Duodenal mucosa (tissue), 2 donors: ENCODE results near the gene PMS2.
A peak's percentile ranks its signal among the peaks of the same experiment; 100 is the strongest.
"Not testable (repeated sequence)": the region's sequence is repeated elsewhere in the genome, so short reads cannot be mapped to it uniquely, and the experiment has no call there.

ENCODE experiments used
- H3K27ac ChIP-seq: one replicate; pipeline ENCODE4 v1.7.0; 2013; ENCODE audit warnings: low read depth, low read length
- H3K27me3 ChIP-seq, 2 donors: one replicate each; pipeline ENCODE4 v1.7.0; 2013; ENCODE audit warnings: low read length in 2 of 2, control low read depth in 1 of 2; ENCODE audit not compliant: insufficient read depth in 2 of 2, control insufficient read depth in 1 of 2
- H3K36me3 ChIP-seq, 2 donors: one replicate each; pipeline ENCODE4 v1.7.0; 2013; ENCODE audit warnings: low read length in 2 of 2, control low read depth in 1 of 2; ENCODE audit not compliant: insufficient read depth in 2 of 2, control insufficient read depth in 1 of 2
- H3K4me1 ChIP-seq, 2 donors: one replicate each; pipeline ENCODE4 v1.7.0; 2013; ENCODE audit warnings: low read length in 2 of 2, control low read depth in 1 of 2; ENCODE audit not compliant: insufficient read depth in 2 of 2, control insufficient read depth in 1 of 2
- H3K4me3 ChIP-seq, 2 donors: one replicate each; pipeline ENCODE4 v1.7.0; 2013; ENCODE audit warnings: low read length in 2 of 2, low read depth in 1 of 2
- H3K9ac ChIP-seq, 2 donors: one replicate each; pipeline ENCODE4 v1.7.0; 2013; ENCODE audit warnings: low read length in 2 of 2, low read depth in 1 of 2
- H3K9me3 ChIP-seq, 2 donors: one replicate each; pipeline ENCODE4 v1.7.0; 2013; ENCODE audit warnings: low read length in 2 of 2, control low read depth in 1 of 2; ENCODE audit not compliant: control insufficient read depth in 1 of 2

Gene PMS2, protein sequence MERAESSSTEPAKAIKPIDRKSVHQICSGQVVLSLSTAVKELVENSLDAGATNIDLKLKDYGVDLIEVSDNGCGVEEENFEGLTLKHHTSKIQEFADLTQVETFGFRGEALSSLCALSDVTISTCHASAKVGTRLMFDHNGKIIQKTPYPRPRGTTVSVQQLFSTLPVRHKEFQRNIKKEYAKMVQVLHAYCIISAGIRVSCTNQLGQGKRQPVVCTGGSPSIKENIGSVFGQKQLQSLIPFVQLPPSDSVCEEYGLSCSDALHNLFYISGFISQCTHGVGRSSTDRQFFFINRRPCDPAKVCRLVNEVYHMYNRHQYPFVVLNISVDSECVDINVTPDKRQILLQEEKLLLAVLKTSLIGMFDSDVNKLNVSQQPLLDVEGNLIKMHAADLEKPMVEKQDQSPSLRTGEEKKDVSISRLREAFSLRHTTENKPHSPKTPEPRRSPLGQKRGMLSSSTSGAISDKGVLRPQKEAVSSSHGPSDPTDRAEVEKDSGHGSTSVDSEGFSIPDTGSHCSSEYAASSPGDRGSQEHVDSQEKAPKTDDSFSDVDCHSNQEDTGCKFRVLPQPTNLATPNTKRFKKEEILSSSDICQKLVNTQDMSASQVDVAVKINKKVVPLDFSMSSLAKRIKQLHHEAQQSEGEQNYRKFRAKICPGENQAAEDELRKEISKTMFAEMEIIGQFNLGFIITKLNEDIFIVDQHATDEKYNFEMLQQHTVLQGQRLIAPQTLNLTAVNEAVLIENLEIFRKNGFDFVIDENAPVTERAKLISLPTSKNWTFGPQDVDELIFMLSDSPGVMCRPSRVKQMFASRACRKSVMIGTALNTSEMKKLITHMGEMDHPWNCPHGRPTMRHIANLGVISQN

DNA sequence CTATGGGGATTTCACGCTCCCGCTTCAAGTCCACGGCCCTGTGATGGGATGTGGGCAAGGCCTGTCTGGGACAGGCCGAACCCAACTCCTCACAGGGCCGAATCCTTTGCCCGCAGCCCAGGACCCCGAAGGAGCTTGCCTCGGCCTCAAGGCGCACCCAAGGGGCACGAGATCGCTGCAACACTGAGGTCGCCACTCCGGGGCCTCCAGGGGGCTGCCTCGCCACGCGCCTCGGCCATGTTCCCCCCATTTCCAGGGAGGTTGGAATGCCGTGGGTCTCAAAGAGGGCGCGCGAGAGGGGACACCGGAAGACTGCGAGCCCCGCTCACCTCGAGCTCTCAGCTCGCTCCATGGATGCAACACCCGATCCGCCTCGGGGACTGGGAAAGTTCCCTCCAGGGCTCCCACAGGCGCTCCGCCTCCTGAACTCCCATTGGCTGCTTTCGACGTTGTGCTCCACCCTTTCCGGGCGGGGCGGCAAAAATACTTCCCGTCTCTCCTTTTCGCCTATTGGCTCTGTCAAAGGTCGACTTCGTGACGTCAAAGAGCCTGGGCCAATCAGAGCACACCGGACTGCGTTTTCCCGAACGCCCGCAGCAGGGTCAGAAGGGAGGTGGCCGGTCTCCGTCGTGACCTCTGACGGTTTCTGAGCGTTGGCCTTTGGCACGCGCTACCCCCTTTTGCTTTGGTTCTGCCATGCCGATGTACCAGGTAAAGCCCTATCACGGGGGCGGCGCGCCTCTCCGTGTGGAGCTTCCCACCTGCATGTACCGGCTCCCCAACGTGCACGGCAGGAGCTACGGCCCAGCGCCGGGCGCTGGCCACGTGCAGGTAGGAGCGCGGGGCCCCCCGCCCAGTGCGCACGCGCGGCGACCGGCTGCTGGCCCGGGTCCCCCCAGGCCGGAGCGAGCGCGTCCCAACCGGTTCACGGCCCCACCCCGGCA, at the start of gene PMS2, which contains the start of gene AIMP2:
PMS2 (minus strand) TSS at position 382 of the 944 bp plus-strand sequence; CDS start at position 352, 30 bp downstream.
AIMP2 (plus strand) TSS at position 605 of the 944 bp plus-strand sequence; CDS start at position 697, 92 bp downstream.
- Histone ChIP-seq H3K27ac (peak within 1 kb of the TSS; percentile 97), H3K36me3 (no peaks in the 10 kb centered on the region)

DNA sequence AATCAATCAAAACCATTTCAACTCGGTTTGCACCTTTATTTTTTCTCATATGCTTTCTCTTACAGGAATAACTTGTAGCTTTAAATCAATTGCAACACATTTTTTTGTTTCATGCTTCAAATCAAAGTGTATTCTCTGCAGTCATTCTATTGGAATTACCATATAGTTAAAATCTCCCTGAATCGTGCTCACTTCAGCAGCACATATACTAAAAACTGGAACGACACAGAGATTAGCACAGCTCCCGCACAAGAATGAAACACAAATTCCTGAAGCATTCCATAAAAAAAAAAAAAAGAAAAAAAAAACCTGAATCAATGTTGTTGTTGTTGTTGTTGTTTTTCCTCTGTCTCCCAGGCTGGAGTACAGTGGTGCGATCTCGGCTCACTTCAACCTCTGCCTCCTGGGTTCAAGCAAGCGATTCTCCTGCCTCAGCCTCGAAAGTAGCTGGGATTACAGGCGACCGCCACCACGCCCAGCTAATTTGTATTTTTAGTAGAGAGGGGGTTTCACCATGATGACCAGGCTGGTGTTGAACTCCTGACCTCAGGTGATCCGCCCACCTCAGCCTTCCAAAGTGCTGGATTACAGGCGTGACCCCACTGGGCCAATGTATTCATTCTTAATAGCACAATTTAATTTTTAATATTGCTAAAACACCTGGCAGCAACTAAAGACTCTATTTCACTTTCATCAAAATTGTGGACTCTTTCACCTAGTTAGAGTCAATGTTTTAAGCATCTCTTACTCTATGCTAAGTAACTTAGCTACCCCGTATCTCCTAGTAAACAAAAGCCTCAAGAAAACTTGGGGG, 48.7 kb upstream of the PMS2 start:
- Histone ChIP-seq H3K36me3 (peaks cover 0 to 10% of the 10 kb centered on the region in 2 donors), H3K9ac (peak overlapping the region; percentile 43 to 92), H3K9me3 (no peaks in the 10 kb centered on the region), H3K27me3 (no peaks in the 10 kb centered on the region), H3K27ac (no peak overlapping the region), H3K4me3 (peak overlapping the region; percentile 65 to 86), H3K4me1 (peaks cover 4 to 12% of the 10 kb centered on the region in 2 donors)

More for the DNA sequence above, at the start of gene PMS2, which contains the start of gene AIMP2:
- H3K9ac ChIP-seq, result peak within 1 kb of the TSS; percentile 86 to 91
- H3K9me3 ChIP-seq, result no peaks in the 10 kb centered on the region
- peak within 1 kb of the TSS; percentile 80 to 87 for H3K4me3 ChIP-seq
- H3K27me3 ChIP-seq, result no peaks in the 10 kb centered on the region
- peaks cover 18 to 22% of the 10 kb centered on the region in 2 donors for H3K4me1 ChIP-seq

DNA sequence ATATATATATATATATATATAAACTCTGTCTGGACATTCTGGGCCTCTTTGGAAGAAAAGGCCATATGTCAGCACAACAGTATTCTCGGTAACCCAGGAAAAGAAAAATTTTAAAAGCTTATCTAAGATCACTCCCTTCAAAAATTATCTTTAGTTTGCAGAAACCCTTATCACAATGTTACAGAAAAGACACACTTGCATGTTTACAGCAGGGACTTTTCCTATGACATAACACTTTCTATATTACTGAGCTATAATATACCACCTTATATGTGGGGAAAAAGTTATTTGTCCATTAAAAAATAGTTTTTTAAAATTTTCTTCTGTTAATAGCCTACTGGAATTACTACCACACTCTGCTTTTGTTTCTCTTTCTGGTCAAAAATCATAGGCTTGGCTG, 47.8 kb upstream of the PMS2 start:
- Histone ChIP-seq H3K36me3 (peaks cover 0 to 10% of the 10 kb centered on the region in 2 donors), H3K4me3 (peak overlapping the region in 1 of 2 donors; percentile 28), H3K27ac (no peak overlapping the region), H3K9me3 (no peaks in the 10 kb centered on the region), H3K27me3 (no peaks in the 10 kb centered on the region), H3K4me1 (peaks cover 4 to 12% of the 10 kb centered on the region in 2 donors), H3K9ac (no peak overlapping the region)

DNA sequence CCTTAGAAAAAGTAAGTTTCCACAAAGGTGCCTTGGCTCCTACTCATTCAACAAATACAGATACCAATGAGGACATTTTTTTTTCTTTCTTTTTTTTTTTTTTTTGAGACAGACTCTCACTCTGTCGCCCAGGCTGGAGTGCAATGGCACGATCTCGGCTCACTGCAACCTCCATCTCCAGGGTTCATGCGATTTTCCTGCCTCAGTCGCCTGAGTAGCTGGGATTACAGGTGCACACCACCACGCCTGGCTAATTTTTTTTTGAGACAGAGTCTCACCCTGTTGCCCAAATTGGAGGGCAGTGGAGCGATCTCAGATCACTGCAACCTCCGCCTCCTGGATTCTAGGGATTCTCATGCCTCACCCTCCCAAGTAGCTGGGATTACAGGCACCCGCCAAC, 42.3 kb upstream of the PMS2 start:
- H3K4me3 ChIP-seq, H3K27ac ChIP-seq, H3K27me3 ChIP-seq, H3K9ac ChIP-seq, H3K9me3 ChIP-seq, H3K4me1 ChIP-seq: not testable (repeated sequence)
- H3K36me3 ChIP-seq, result peaks cover 13 to 40% of the 10 kb centered on the region in 2 donors

DNA sequence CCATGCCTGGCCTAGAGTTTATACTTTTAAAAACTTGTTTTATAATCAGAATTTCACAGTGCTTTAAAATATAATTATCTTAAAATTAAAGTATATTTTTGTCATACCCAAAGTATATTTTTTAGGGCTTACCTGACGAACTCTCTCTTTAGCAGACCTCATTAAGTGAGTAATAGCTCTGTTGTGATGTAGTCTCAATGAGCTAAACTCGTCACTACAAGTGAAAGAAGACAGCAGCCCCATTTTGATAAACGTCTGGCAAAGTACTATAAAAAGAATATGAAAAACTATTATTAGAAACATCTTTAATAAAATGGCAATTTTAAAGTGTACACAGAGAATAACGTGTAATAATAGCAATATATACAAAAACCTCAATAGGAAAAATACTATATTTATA, 40.9 kb upstream of the PMS2 start:
- no peaks in the 10 kb centered on the region for H3K4me1 ChIP-seq
- no peak overlapping the region for H3K27ac ChIP-seq
- no peaks in the 10 kb centered on the region for H3K9me3 ChIP-seq
- no peak overlapping the region for H3K9ac ChIP-seq
- peaks cover 16 to 49% of the 10 kb centered on the region in 2 donors for H3K36me3 ChIP-seq
- no peak overlapping the region for H3K4me3 ChIP-seq
- no peaks in the 10 kb centered on the region for H3K27me3 ChIP-seq

DNA sequence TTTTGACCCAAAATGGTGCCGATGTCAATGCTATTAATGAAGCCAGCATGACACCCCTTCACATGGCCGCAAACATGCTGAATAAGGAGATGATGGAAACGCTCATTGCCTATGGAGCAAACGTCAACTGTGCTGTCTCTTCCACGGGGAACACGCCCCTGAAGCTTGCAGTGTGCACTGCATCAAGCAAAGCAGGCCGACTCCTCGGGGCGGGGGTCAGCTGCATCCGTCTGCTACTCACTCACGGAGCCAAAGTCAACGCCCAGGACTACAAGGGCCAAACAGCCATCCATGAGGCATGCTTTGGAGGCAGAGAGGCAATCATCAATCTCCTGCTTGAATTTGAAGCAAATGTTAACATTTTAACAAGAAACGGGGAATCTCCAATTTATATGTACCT, 26.8 kb upstream of the PMS2 start:
- Histone ChIP-seq H3K4me3 (no peak overlapping the region), H3K9me3 (no peaks in the 10 kb centered on the region), H3K27me3 (no peaks in the 10 kb centered on the region), H3K9ac (no peak overlapping the region), H3K27ac (no peak overlapping the region), H3K4me1 (no peaks in the 10 kb centered on the region), H3K36me3 (peaks cover 34 to 81% of the 10 kb centered on the region in 2 donors)

DNA sequence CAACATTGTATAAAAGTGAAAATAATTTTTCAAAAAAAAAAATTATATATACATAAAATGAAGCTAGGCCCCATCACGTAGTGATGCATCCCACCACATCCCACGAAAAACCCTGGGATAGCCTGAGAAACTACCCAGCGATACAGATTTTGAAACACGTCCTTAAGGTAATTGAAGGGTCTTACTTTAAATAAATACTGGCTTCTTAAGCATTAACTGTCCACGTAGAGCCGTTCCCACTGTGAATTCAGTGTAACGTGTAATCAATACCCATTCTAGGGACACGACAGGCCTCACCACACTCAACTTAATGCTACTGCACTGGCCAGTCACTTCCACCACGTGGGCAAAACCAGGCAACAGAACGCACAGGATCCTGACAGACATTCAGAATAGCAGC, 26.3 kb upstream of the PMS2 start:
- Histone ChIP-seq H3K4me3 (no peak overlapping the region), H3K27ac (no peak overlapping the region), H3K9ac (no peak overlapping the region), H3K4me1 (no peaks in the 10 kb centered on the region), H3K9me3 (no peaks in the 10 kb centered on the region), H3K27me3 (no peaks in the 10 kb centered on the region), H3K36me3 (peaks cover 30 to 76% of the 10 kb centered on the region in 2 donors)

DNA sequence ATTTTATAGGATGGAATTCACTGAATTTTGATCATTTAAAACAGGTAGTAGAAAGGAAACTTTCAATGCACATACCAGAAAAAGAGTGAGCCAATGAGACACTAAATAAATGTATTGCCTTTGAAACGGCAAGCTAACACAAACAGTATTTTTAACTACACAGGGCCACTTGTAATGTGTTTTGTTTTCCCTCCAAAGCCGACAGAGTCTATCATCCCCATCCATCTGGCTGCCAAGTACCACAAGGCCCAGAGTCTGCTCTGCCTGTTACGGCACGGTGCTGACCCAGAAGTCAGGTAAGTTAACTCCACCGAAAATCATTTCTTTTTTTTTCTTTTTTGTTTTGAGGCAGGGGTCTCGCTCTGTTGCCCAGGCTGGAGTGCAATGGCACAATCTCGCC, 23.8 kb upstream of the PMS2 start:
- no peak overlapping the region for H3K4me3 ChIP-seq
- H3K9ac ChIP-seq, result no peak overlapping the region
- no peak overlapping the region for H3K27ac ChIP-seq
- H3K36me3 ChIP-seq, result peaks cover 34 to 68% of the 10 kb centered on the region in 2 donors
- no peaks in the 10 kb centered on the region for H3K9me3 ChIP-seq
- no peaks in the 10 kb centered on the region for H3K4me1 ChIP-seq
- no peaks in the 10 kb centered on the region for H3K27me3 ChIP-seq

DNA sequence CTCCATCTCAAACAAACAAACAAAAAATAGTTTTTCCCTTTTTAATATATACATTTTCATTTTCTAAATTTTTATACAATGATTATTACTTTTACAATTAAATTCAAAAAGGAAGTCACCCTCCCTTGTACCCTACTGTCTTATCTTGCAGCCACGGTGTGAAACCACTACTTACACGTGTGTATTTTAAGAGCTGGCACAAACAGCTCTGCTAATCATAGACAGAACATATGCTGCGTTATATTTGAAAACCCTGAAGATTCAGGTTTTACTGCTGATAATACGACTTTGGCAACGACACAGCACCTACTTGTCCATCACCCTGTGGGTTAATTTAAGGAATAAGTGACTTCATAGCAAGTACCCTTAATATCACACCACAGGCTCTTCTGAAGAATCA, 23.3 kb upstream of the PMS2 start:
- no peaks in the 10 kb centered on the region for H3K9me3 ChIP-seq
- no peaks in the 10 kb centered on the region for H3K4me1 ChIP-seq
- H3K27ac ChIP-seq, result no peak overlapping the region
- no peaks in the 10 kb centered on the region for H3K27me3 ChIP-seq
- H3K4me3 ChIP-seq, result no peak overlapping the region
- no peak overlapping the region for H3K9ac ChIP-seq
- H3K36me3 ChIP-seq, result peaks cover 37 to 67% of the 10 kb centered on the region in 2 donors
